Measurements from ENCODE around the gene CAP1. TPM values are rescaled to one million over a fixed set of nuclear protein-coding genes. Genes with fewer than 3 reads are reported as not detected.

CAP1 gene
- total and polyA plus RNA-seq, 9 of the 15 experiments (the other 6 are each of a cell fraction or from before 2014, with no cell fraction given): 230 to 658 (median 281) TPM

DNA sequence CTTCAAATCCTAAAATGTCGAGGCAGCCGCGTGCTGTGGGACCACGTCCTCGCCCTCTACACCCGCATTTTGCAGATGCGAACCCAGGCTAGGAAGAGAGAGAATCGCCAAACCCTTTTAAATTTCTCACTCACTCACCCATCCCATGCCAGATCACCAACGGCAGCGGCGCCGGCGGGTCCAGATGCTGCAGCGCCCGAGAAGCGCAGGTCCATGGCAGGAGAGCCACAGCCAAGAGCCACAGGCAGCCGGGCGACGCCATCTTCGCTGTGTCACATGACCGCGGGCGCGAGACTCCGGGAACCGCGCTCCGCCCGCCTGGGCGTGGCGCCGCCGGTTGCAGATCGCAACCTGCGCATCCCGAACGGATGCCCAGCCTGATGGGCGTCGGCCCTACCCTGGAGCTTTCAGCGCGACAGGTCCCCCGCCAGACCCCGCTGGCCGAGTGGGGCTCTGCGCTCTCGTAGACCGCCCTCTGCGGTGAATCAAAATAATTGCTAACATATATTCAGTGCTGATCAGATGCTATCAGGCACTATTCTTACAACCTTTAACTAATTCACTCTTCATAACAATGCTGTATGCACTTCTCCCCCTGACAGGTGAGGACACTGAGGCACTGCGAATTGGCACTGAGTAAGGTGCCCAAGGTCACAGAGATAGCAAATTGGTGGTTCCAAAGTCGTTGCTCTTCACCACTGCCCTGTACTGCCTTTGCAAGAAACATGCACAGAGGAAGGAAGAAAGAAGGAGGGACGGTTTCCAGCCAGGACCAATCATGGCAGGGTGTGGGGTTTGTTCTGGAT is 56.7 kb downstream of the CAP1 start, which contains the start of gene PPT1 (continued):
- TF ChIP-seq, protein P1, sequence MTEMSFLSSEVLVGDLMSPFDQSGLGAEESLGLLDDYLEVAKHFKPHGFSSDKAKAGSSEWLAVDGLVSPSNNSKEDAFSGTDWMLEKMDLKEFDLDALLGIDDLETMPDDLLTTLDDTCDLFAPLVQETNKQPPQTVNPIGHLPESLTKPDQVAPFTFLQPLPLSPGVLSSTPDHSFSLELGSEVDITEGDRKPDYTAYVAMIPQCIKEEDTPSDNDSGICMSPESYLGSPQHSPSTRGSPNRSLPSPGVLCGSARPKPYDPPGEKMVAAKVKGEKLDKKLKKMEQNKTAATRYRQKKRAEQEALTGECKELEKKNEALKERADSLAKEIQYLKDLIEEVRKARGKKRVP (CRISPR knock-in tag; IDR thresholded peaks at IDR 0.05): no peak

- no peak for DNase-seq (ENCODE audit: extremely low read depth in 1 of 4, low spot score in 3 of 4)
- Histone ChIP-seq H3K9ac (ENCODE audit: insufficient read depth in 1 of 2, low read depth in 2 of 2, low read length in 2 of 2) (no peak overlapping the region), H3K4me3 (no peak overlapping the region), H3K9me3 (replicated peaks; ENCODE audit: control insufficient read depth, insufficient read depth, low read depth, low read length) (peaks cover 4% of the 10 kb centered on the region; the same call in 1 of the 2 replicates), H3K79me2 (ENCODE audit: control insufficient read depth, insufficient read depth, low read length) (no peaks in the 10 kb centered on the region; the same call in 2 of the 3 replicates), H3K9me1 (ENCODE audit: control insufficient read depth, insufficient read depth, low read length) (no peaks in the 10 kb centered on the region), H3K27ac (ENCODE audit: extremely low read depth, low read depth, low read length) (no peak overlapping the region), H3K27me3 (ENCODE audit: control insufficient read depth in 2 of 2, insufficient read depth in 2 of 2, low read length in 2 of 2) (no peaks in the 10 kb centered on the region), H3K36me3 (ENCODE audit: control insufficient read depth, insufficient read depth, low read length) (no peaks in the 10 kb centered on the region), H3K4me2 (ENCODE audit: insufficient read depth, low read length) (no peak overlapping the region), H3K4me1 (replicated peaks in 1 of 2; ENCODE audit: control insufficient read depth in 2 of 2, insufficient read depth in 2 of 2, low read length in 2 of 2) (peaks cover 5 to 6% of the 10 kb centered on the region in 2 experiments; a peak in 4 of 5 replicates), H4K20me1 (replicated peaks; ENCODE audit: control insufficient read depth, insufficient read depth, low read length) (no peaks in the 10 kb centered on the region), H2AFZ (ENCODE audit: low read depth, low read length) (no peak overlapping the region)
- 71% methylated on average over 1 of the region's 1 CpG for WGBS (ENCODE audit: insufficient coverage, low coverage, missing lambda C conversion rate)
- TF ChIP-seq ZBTB43 (CRISPR knock-in tag; IDR thresholded peaks at IDR 0.05): no peak
- no TSS peak for BruUV-seq (replicated peaks)
- no peak for ATAC-seq
- CTCF ChIA-PET (ENCODE audit: low intra/inter-chr PET ratio): no interaction called here
- intact Hi-C loops (cut with micrococcal nuclease) (no loop called here), in situ Hi-C loops (cut with MboI) (no loop called here)
- POLR2A ChIA-PET: interaction anchor here (0.7 kb wide), 1 partner anchor 23 kb away, joined by 3 read pairs; no protein-coding TSS in a partner anchor
- FAIRE-seq: no peak
Observed at GRCh38 chr1:40102038-40102437, 61.5 kb downstream of the CAP1 start.
